Lower leg skin (tissue), 3 donors: ENCODE data around the gene SYNPO2L.

ENCODE experiments used
- POLR2A ChIP-seq, 2 donors: fragments of 450-650 bp; IDR thresholded peaks; one replicate each; pipeline ENCODE4 v1.6.1; 2016 to 2017; ENCODE audit warnings: antibody characterized with exemption in 2 of 2, mild to moderate bottlenecking in 1 of 2, moderate library complexity in 1 of 2
- TF ChIP-seq, protein P1 (sequence below), 3 donors: fragments of 450-650 bp; IDR thresholded peaks; one replicate each; pipeline ENCODE4 v1.5.1; 2016; ENCODE audit warnings: antibody characterized with exemption in 3 of 3, mild to moderate bottlenecking in 3 of 3, moderate library complexity in 2 of 3

- TF ChIP-seq, protein P1, sequence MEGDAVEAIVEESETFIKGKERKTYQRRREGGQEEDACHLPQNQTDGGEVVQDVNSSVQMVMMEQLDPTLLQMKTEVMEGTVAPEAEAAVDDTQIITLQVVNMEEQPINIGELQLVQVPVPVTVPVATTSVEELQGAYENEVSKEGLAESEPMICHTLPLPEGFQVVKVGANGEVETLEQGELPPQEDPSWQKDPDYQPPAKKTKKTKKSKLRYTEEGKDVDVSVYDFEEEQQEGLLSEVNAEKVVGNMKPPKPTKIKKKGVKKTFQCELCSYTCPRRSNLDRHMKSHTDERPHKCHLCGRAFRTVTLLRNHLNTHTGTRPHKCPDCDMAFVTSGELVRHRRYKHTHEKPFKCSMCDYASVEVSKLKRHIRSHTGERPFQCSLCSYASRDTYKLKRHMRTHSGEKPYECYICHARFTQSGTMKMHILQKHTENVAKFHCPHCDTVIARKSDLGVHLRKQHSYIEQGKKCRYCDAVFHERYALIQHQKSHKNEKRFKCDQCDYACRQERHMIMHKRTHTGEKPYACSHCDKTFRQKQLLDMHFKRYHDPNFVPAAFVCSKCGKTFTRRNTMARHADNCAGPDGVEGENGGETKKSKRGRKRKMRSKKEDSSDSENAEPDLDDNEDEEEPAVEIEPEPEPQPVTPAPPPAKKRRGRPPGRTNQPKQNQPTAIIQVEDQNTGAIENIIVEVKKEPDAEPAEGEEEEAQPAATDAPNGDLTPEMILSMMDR (IDR thresholded peaks at IDR 0.05), result no peak
- TF ChIP-seq POLR2A (IDR thresholded peaks at IDR 0.05), result no peak
Observed at GRCh38 chr10:73634421-73634820, 21.4 kb downstream of the SYNPO2L start.
